ENCODE data around the gene RANBP10.

- TF ChIP-seq CTCF (conservative IDR thresholded peaks at IDR 0.05 in 1 of 2, IDR thresholded peaks at IDR 0.05 in 1 of 2; ENCODE audit: extremely low read depth in 1 of 2, insufficient read depth in 1 of 2, low read depth in 1 of 2, low read length in 2 of 2) (no peak), EZH2 (IDR thresholded peaks at IDR 0.05; ENCODE audit: borderline replicate concordance, low read length) (no peak)
Measured at GRCh38 chr16:67707790-67708189, 98.6 kb downstream of the RANBP10 start.
